Activated CD4-positive, alpha-beta T cell treated with anti-CD3 and anti-CD28 coated beads for 4 hours (primary cell): ENCODE measurements around the gene INPP5D.
A peak's percentile ranks its signal among the peaks of the same experiment; 100 is the strongest.
"Not testable (repeated sequence)": the region's sequence is repeated elsewhere in the genome, so short reads cannot be mapped to it uniquely, and the experiment has no call there.

ENCODE experiments used
- DNase-seq, 2 donors: peaks; one replicate each; pipeline ENCODE4 v3.0.0-alpha.2; 2020

The INPP5D gene

GRCh38 chr2:233059797-233060500 lies at the start of gene INPP5D:
Gene INPP5D (plus strand): TSS chr2:233060342. CDS start chr2:233060479, 137 bp downstream.
- DNase-seq: peak; percentile 69 to 71

GRCh38 chr2:233010569-233011267 lies 49.4 kb upstream of the INPP5D start:
- DNase-seq: no peak

GRCh38 chr2:233011268-233011650 lies 48.9 kb upstream of the INPP5D start:
- no peak for DNase-seq

GRCh38 chr2:233011702-233012131 lies 48.4 kb upstream of the INPP5D start:
- no peak for DNase-seq

- no peak for DNase-seq
Measured at GRCh38 chr2:233012301-233012971, 47.7 kb upstream of the INPP5D start.

- DNase-seq: no peak
Measured at GRCh38 chr2:233013027-233013461, 47.1 kb upstream of the INPP5D start, which contains the start of gene NGEF. Gene NGEF (minus strand): TSS chr2:233013256. CDS start chr2:232974890, 38,366 bp downstream.

GRCh38 chr2:233013650-233014049 lies 46.5 kb upstream of the INPP5D start:
- DNase-seq: no peak

- no peak for DNase-seq
Measured at GRCh38 chr2:233015019-233015645, 45.0 kb upstream of the INPP5D start.

- DNase-seq: no peak
Measured at GRCh38 chr2:233017947-233018346, 42.2 kb upstream of the INPP5D start.

- not testable (repeated sequence) for DNase-seq
Measured at GRCh38 chr2:233019610-233020009, 40.5 kb upstream of the INPP5D start.

- DNase-seq: no peak
Measured at GRCh38 chr2:233020454-233020853, 39.7 kb upstream of the INPP5D start.

- no peak for DNase-seq
Measured at GRCh38 chr2:233021771-233022170, 38.4 kb upstream of the INPP5D start.

- DNase-seq: no peak
Measured at GRCh38 chr2:233022561-233022960, 37.6 kb upstream of the INPP5D start.

- no peak for DNase-seq
Measured at GRCh38 chr2:233023007-233023760, 37.0 kb upstream of the INPP5D start.

- DNase-seq: no peak
Measured at GRCh38 chr2:233023761-233024410, 36.3 kb upstream of the INPP5D start.

- no peak for DNase-seq
Measured at GRCh38 chr2:233025706-233026105, 34.4 kb upstream of the INPP5D start.

GRCh38 chr2:233026198-233026813 lies 33.8 kb upstream of the INPP5D start:
- DNase-seq: no peak

GRCh38 chr2:233029321-233029720 lies 30.8 kb upstream of the INPP5D start:
- DNase-seq: no peak

- DNase-seq: no peak
Measured at GRCh38 chr2:233031556-233032500, 28.3 kb upstream of the INPP5D start.
